DOHH2 (cell line): Measurements from ENCODE around the gene SKIC8.

Experiments used
- H3F3A ChIP-seq: fragments of 200-600 bp; sonication (generic), shearing (Covaris generic); 2 replicates; pipeline ENCODE4 v1.6.0; 2016; ENCODE audit warnings: antibody characterized with exemption, mild to moderate bottlenecking; ENCODE audit not compliant: control insufficient read depth, insufficient read depth
- H3K27ac ChIP-seq: fragments of 200-600 bp; sonication (generic); 2 replicates; pipeline ENCODE4 v1.5.1; 2014; ENCODE audit warnings: low read depth, mild to moderate bottlenecking, low read length, moderate library complexity
- H3K27me3 ChIP-seq: fragments of 200-600 bp; sonication (generic); 2 replicates; pipeline ENCODE4 v1.6.1; 2014; ENCODE audit warnings: mild to moderate bottlenecking, low read length, mixed read lengths; ENCODE audit not compliant: control insufficient read depth
- H3K36me3 ChIP-seq: fragments of 200-600 bp; sonication (generic); 2 replicates; pipeline ENCODE4 v1.6.1; 2014; ENCODE audit warnings: mild to moderate bottlenecking, low read length, moderate library complexity, mixed read lengths; ENCODE audit not compliant: control insufficient read depth
- H3K4me1 ChIP-seq: fragments of 200-600 bp; sonication (generic); 2 replicates; pipeline ENCODE4 v1.6.1; 2014; ENCODE audit warnings: mild to moderate bottlenecking, low read length, mixed read lengths; ENCODE audit not compliant: control insufficient read depth
- H3K4me2 ChIP-seq: fragments of 200-600 bp; sonication (generic); 2 replicates; pipeline ENCODE4 v1.6.0; 2014; ENCODE audit warnings: mild to moderate bottlenecking, low read length, moderate library complexity
- H3K4me3 ChIP-seq: fragments of 200-600 bp; sonication (generic); 2 replicates; pipeline ENCODE4 v1.5.1; 2014; ENCODE audit warnings: mild to moderate bottlenecking, low read length, mixed read lengths
- H3K79me2 ChIP-seq: fragments of 200-600 bp; sonication (generic); 2 replicates; pipeline ENCODE4 v1.6.1; 2014; ENCODE audit warnings: mild to moderate bottlenecking, low read length, mixed read lengths; ENCODE audit not compliant: control insufficient read depth
- H3K9me2 ChIP-seq: fragments of 200-600 bp; sonication (generic); replicated peaks from 2 replicates; pipeline ENCODE4 v1.6.1; 2014; ENCODE audit warnings: mild to moderate bottlenecking, low read length, mixed read lengths; ENCODE audit not compliant: control insufficient read depth
- H3K9me3 ChIP-seq: fragments of 200-600 bp; sonication (generic); 2 replicates; pipeline ENCODE4 v1.6.1; 2014; ENCODE audit warnings: antibody characterized with exemption, low read length, mixed read lengths; ENCODE audit not compliant: control insufficient read depth, insufficient read depth
- H4K20me1 ChIP-seq: fragments of 200-600 bp; sonication (generic); 2 replicates; pipeline ENCODE4 v1.6.0; 2014; ENCODE audit warnings: low read depth, mild to moderate bottlenecking, antibody characterized with exemption, low read length, moderate library complexity; ENCODE audit not compliant: control insufficient read depth, insufficient read depth
- EZH2phosphoT487 ChIP-seq: fragments of 200-600 bp; sonication (generic); IDR thresholded peaks from 2 replicates; pipeline ENCODE4 v1.6.1; 2017; ENCODE audit warnings: borderline replicate concordance, mild to moderate bottlenecking, antibody characterized with exemption, low read length, moderate library complexity, mixed read lengths
- TF ChIP-seq, protein P1 (sequence below): fragments of 200-600 bp; sonication (generic); IDR thresholded peaks from one replicate; pipeline ENCODE4 v1.5.1; 2014; ENCODE audit warnings: antibody characterized with exemption, mild to moderate bottlenecking, low read depth, low read length; ENCODE audit not compliant: poor library complexity, severe bottlenecking

Gene SKIC8

DNA sequence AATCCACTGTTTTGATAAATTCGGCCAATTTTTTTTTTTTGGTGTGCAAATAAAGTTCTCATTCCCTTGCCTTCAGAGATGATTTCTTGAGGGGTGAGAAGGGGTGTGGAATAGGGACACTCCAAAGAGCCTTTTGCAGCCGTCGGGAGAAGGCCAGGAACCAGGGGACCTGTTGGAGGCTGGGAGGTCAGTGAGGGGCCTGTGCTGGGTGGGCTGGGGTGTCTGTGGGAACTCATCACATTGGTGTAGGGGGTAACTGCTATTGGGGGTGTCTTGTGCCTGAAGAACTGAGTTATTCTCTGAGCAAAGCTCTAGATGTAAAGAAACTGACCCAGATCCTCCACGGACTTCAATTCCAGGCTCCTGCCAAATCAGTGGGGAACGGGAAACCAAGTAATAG, 13.5 kb upstream of the SKIC8 start:
- Histone ChIP-seq H3K79me2 (no peaks in the 10 kb centered on the region), H3K27ac (no peak overlapping the region), H3K27me3 (peaks cover 3% of the 10 kb centered on the region), H3K4me2 (no peak overlapping the region), H3K36me3 (no peaks in the 10 kb centered on the region), H3F3A (no peaks in the 10 kb centered on the region), H4K20me1 (no peaks in the 10 kb centered on the region), H3K4me3 (no peak overlapping the region), H3K9me3 (no peaks in the 10 kb centered on the region), H3K9me2 (no peaks in the 10 kb centered on the region), H3K4me1 (no peaks in the 10 kb centered on the region)
- no peak for TF ChIP-seq EZH2phosphoT487
- TF ChIP-seq, protein P1, sequence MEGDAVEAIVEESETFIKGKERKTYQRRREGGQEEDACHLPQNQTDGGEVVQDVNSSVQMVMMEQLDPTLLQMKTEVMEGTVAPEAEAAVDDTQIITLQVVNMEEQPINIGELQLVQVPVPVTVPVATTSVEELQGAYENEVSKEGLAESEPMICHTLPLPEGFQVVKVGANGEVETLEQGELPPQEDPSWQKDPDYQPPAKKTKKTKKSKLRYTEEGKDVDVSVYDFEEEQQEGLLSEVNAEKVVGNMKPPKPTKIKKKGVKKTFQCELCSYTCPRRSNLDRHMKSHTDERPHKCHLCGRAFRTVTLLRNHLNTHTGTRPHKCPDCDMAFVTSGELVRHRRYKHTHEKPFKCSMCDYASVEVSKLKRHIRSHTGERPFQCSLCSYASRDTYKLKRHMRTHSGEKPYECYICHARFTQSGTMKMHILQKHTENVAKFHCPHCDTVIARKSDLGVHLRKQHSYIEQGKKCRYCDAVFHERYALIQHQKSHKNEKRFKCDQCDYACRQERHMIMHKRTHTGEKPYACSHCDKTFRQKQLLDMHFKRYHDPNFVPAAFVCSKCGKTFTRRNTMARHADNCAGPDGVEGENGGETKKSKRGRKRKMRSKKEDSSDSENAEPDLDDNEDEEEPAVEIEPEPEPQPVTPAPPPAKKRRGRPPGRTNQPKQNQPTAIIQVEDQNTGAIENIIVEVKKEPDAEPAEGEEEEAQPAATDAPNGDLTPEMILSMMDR, result no peak

DNA sequence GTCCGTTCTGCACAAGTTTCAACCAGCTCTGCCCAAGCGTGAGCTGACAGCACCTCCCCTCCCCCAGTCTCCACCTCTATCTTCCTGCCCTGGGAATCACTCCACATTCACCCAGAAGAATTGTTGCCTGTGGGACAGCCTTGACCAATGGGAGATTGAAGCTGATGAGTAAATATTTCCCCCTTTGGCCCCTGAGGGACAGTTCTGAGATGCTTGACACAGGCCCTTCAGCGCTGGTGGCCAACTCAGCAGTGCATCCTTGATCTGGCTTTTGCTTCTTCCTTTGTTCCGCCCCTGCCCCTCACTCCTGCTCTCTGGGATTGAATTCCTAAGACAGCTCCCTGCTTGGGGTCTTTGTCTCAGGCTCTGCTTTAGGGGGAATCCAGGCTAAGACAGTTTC, 13.1 kb upstream of the SKIC8 start:
- Histone ChIP-seq H3K79me2 (no peaks in the 10 kb centered on the region), H3K27me3 (peaks cover 5% of the 10 kb centered on the region), H3K9me3 (no peaks in the 10 kb centered on the region), H3K4me1 (no peaks in the 10 kb centered on the region), H3K27ac (no peak overlapping the region), H3K4me3 (no peak overlapping the region), H4K20me1 (no peaks in the 10 kb centered on the region), H3K36me3 (no peaks in the 10 kb centered on the region), H3F3A (no peaks in the 10 kb centered on the region), H3K4me2 (no peak overlapping the region), H3K9me2 (no peaks in the 10 kb centered on the region)
- TF ChIP-seq, protein P1, result no peak
- TF ChIP-seq EZH2phosphoT487, result no peak

DNA sequence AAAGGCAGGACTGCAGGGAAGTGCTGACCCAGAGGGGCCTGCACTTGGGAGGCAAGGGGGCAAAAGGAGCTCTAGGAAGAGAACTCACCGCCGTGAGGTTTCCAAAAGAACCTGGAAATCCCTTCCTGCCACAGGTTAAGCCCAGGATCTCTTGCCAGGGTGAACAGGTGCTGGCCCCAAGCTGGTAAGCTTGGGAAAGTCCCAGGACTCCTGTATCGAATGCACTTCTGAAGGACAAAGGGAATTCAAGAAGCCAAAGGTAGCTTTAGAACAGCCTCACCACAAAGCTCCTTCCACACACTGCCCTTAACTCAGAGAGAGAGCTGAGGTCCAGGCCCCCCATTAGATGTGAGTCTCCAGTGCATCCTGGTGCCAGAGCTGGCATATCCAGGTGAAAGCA, 11.9 kb upstream of the SKIC8 start:
- TF ChIP-seq, protein P1, result no peak
- TF ChIP-seq EZH2phosphoT487, result no peak
- Histone ChIP-seq H3K27me3 (peaks cover 7% of the 10 kb centered on the region), H3K79me2 (no peaks in the 10 kb centered on the region), H3K27ac (no peak overlapping the region), H3K36me3 (no peaks in the 10 kb centered on the region), H3K4me3 (no peak overlapping the region), H4K20me1 (no peaks in the 10 kb centered on the region), H3K4me1 (no peaks in the 10 kb centered on the region), H3K4me2 (no peak overlapping the region), H3F3A (no peaks in the 10 kb centered on the region), H3K9me3 (no peaks in the 10 kb centered on the region), H3K9me2 (no peaks in the 10 kb centered on the region)
